SJSA1 (cell line): ENCODE data around the gene ARPC4. TPM values are rescaled to one million over a fixed set of nuclear protein-coding genes. Genes with fewer than 3 reads are reported as not detected.

ENCODE experiments used
- DNase-seq, 2 experiments: peaks; one replicate each; pipeline ENCODE4 v3.0.0-alpha.2; 2015 to 2020; ENCODE audit warnings: low spot score in 2 of 2, low read depth in 1 of 2
- H3K27ac ChIP-seq: fragments of 250-450 bp; sonication (Bioruptor Pico); 2 replicates; pipeline ENCODE4 v1.5.1; 2020; ENCODE audit warnings: mild to moderate bottlenecking, moderate library complexity
- H3K27me3 ChIP-seq: fragments of 250-450 bp; sonication (Bioruptor Pico); replicated peaks from 2 replicates; pipeline ENCODE4 v1.5.1; 2020; ENCODE audit warnings: mild to moderate bottlenecking, moderate library complexity
- H3K36me3 ChIP-seq: fragments of 250-450 bp; sonication (Bioruptor Pico); 2 replicates; pipeline ENCODE4 v1.5.1; 2020; ENCODE audit warnings: mild to moderate bottlenecking
- H3K4me1 ChIP-seq: fragments of 250-450 bp; sonication (Bioruptor Pico); replicated peaks from 2 replicates; pipeline ENCODE4 v1.6.1; 2021; ENCODE audit warnings: mild to moderate bottlenecking
- H3K4me3 ChIP-seq: fragments of 250-450 bp; sonication (Bioruptor Pico); 2 replicates; pipeline ENCODE4 v1.5.1; 2020; ENCODE audit warnings: mild to moderate bottlenecking
- H3K9me3 ChIP-seq: fragments of 250-450 bp; sonication (Bioruptor Pico); replicated peaks from 2 replicates; pipeline ENCODE4 v1.5.1; 2020; ENCODE audit warnings: mild to moderate bottlenecking
- total RNA-seq: library from RNA; depleted of rRNA; stranded (reverse); fragments of >200 nt; shearing (Covaris generic); gene quantifications from 2 replicates; pipeline ENCODE4 v1.2.3, GENCODE V29; 2014

Gene ARPC4
- total RNA-seq, 1 experiment from 2014 or later, result 270 TPM

DNA sequence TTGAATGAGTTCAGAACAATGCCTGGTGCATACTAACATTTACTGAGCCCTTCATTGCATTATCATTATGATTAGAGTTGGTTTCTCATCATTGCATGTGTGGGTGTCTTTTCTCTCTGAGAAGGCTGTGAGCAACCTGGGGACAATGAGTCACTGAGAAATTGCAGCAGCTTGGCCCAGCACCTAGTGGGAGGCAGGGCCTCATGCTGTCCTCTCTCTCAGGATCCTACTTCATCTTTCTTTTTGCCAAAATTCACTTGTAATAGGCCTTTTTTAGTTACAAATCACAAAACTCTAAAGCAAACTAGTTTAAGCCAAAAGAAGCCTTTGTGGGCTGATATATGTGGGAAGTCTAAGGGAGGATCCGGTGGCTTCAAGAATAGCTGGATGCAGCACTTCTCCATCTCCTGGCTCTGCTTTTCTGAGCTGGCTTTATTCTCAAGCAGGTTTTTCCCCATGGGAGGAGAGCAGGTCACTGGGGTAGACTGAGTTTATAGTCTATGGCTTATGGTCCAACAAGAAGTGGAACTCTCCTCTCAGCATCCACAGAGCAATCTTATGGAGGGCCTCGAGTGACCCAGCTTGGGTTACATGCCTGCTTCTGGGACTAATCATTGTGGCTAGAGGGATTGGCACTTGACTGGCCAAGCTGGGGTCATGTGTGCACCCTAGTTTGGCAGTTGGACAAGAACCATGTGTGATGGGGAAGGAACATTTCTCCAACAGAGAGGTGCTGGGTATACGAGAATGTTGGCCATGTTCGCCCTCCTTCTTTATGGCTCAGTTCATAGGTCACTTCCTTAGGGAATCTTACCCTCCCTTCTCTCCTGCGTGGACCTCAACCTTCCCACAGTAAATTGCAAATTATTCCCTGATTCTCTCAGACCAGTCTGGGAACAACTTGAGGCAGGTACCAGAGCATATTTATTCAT, 14.5 kb upstream of the ARPC4 start:
- Histone ChIP-seq H3K9me3 (no peaks in the 10 kb centered on the region), H3K36me3 (peaks cover 32% of the 10 kb centered on the region), H3K4me3 (no peak overlapping the region), H3K4me1 (peaks cover 16% of the 10 kb centered on the region), H3K27ac (no peak overlapping the region), H3K27me3 (no peaks in the 10 kb centered on the region)
- no peak for DNase-seq

GRCh38 chr3:9779075-9779593, 13.7 kb upstream of the ARPC4 start:
- H3K27ac ChIP-seq, result no peak overlapping the region
- peaks cover 37% of the 10 kb centered on the region for H3K36me3 ChIP-seq
- no peak for DNase-seq
- H3K9me3 ChIP-seq, result no peaks in the 10 kb centered on the region
- H3K4me3 ChIP-seq, result no peak overlapping the region
- H3K27me3 ChIP-seq, result no peaks in the 10 kb centered on the region
- peaks cover 16% of the 10 kb centered on the region for H3K4me1 ChIP-seq

GRCh38 chr3:9779721-9780457, 13.0 kb upstream of the ARPC4 start:
- H3K36me3 ChIP-seq, result peaks cover 39% of the 10 kb centered on the region
- H3K4me3 ChIP-seq, result no peak overlapping the region
- no peaks in the 10 kb centered on the region for H3K9me3 ChIP-seq
- peak in 1 of 2 experiments; percentile 28 for DNase-seq
- peaks cover 16% of the 10 kb centered on the region for H3K4me1 ChIP-seq
- no peak overlapping the region for H3K27ac ChIP-seq
- no peaks in the 10 kb centered on the region for H3K27me3 ChIP-seq

GRCh38 chr3:9780458-9780812, 12.4 kb upstream of the ARPC4 start:
- peaks cover 16% of the 10 kb centered on the region for H3K4me1 ChIP-seq
- H3K27me3 ChIP-seq, result no peaks in the 10 kb centered on the region
- H3K27ac ChIP-seq, result no peak overlapping the region
- H3K36me3 ChIP-seq, result peaks cover 45% of the 10 kb centered on the region
- H3K9me3 ChIP-seq, result no peaks in the 10 kb centered on the region
- H3K4me3 ChIP-seq, result no peak overlapping the region
- no peak for DNase-seq

DNA sequence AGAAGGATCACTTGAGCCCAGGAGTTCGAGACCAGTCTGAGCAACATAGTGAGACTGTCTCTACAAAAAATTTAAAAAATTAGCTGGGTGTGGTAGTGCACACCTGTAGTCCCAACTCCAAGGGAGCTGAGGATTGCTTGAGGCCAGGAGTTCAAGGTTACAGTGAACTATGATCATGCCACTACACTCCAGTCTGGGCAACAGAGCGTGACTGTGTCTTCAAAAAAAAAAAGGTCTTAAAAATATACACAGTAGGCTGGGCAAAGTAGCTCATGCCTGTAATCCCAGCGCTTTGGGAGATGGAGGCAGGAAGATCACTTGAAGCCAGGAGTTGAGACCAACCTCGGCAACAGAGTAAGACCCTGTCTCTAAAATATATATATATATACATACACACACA, 12.0 kb upstream of the ARPC4 start:
- H3K36me3 ChIP-seq, result peaks cover 48% of the 10 kb centered on the region

DNA sequence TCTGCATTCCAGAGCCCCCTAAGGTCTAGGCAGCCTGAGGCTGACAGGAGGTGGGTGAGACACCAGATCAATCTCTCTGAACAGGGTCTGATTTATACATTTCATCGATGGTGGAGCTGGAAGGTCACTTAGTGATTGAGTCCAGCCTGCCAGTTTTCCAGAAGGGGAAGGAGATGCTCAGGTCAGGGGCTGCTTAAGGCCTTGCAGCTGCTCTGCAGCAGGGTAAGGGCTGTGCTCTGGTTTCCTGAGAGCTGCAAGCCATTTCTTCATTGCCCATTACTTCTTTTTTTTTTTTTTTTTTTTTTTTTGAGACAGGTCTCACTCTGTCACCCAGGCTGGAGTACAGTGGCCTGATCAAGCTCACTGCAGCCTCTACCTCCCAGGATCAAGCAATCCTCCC, 11.3 kb upstream of the ARPC4 start:
- peaks cover 16% of the 10 kb centered on the region for H3K4me1 ChIP-seq
- peaks cover 55% of the 10 kb centered on the region for H3K36me3 ChIP-seq
- H3K9me3 ChIP-seq, result no peaks in the 10 kb centered on the region
- no peak for DNase-seq
- H3K27ac ChIP-seq, result no peak overlapping the region
- no peak overlapping the region for H3K4me3 ChIP-seq
- no peaks in the 10 kb centered on the region for H3K27me3 ChIP-seq

More for the DNA sequence above, 12.0 kb upstream of the ARPC4 start:
- Histone ChIP-seq H3K4me1 (peaks cover 16% of the 10 kb centered on the region), H3K27me3 (no peaks in the 10 kb centered on the region), H3K4me3 (no peak overlapping the region), H3K27ac (no peak overlapping the region), H3K9me3 (no peaks in the 10 kb centered on the region)
- DNase-seq, result no peak

DNA sequence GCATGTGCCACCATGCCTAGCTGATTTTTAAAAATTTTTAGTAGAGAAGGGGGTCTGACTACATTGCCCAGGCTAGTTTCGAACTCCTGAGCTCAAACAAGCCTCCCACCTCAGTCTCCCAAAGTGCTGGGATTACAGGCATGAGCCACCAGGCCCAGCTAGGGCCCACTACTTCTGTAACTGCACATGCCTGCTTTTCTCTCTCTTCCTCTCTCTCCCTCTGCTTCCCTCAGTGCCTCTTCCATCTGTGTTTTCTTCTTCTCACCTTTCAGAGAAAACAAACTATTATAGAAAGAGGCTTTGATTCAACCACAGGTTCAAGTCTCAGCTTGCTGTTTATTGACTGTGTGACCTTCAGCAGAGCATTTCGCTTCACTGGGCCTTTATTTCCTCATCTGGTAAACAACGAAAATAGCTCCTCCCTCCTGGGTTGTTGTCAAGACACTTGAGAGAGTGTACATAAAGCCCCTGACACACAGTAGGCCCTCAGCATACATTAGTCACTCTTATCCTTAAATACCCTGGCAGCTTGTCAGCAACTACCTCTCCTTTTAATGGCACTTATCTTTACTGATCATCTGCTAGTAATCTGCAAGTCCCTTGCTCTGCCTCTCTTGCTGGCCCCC, 10.8 kb upstream of the ARPC4 start:
- H3K4me3 ChIP-seq, result no peak overlapping the region
- peaks cover 60% of the 10 kb centered on the region for H3K36me3 ChIP-seq
- DNase-seq, result no peak
- peaks cover 16% of the 10 kb centered on the region for H3K4me1 ChIP-seq
- no peaks in the 10 kb centered on the region for H3K9me3 ChIP-seq
- H3K27ac ChIP-seq, result no peak overlapping the region
- H3K27me3 ChIP-seq, result no peaks in the 10 kb centered on the region

GRCh38 chr3:9782770-9783169, 10.1 kb upstream of the ARPC4 start:
- Histone ChIP-seq H3K4me1 (peaks cover 16% of the 10 kb centered on the region), H3K36me3 (peaks cover 67% of the 10 kb centered on the region), H3K9me3 (no peaks in the 10 kb centered on the region), H3K4me3 (no peak overlapping the region), H3K27me3 (no peaks in the 10 kb centered on the region), H3K27ac (no peak overlapping the region)
- DNase-seq, result no peak

DNA sequence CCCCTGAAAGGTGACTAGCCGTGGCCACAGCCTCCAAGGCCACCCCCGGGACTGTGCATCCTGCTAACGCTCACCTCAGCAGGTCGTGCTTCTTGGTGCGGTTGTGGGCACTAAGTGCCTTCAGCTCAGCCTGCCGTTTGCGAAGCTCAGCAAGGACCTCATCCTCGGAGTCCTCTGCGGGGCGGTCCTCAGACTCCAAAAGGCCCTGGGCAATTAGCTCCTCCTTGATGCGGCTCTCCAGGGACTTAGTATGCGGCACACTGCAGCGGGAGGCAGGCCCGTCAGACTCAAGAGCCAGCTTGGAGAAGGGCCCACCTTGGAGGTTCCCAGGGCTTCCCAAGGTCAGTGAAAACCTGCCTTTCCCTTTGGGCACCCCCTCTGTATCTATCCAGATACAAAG, 8.9 kb upstream of the ARPC4 start:
- H3K9me3 ChIP-seq, result no peaks in the 10 kb centered on the region
- no peak for DNase-seq
- no peak overlapping the region for H3K27ac ChIP-seq
- H3K4me3 ChIP-seq, result no peak overlapping the region
- peaks cover 69% of the 10 kb centered on the region for H3K36me3 ChIP-seq
- peaks cover 15% of the 10 kb centered on the region for H3K4me1 ChIP-seq
- no peaks in the 10 kb centered on the region for H3K27me3 ChIP-seq

- DNase-seq, result no peak
- Histone ChIP-seq H3K9me3 (no peaks in the 10 kb centered on the region), H3K4me1 (peaks cover 7% of the 10 kb centered on the region), H3K36me3 (peaks cover 71% of the 10 kb centered on the region), H3K27me3 (no peaks in the 10 kb centered on the region), H3K4me3 (no peak overlapping the region), H3K27ac (no peak overlapping the region)
Measured at GRCh38 chr3:9784965-9785364, 7.9 kb upstream of the ARPC4 start.

DNA sequence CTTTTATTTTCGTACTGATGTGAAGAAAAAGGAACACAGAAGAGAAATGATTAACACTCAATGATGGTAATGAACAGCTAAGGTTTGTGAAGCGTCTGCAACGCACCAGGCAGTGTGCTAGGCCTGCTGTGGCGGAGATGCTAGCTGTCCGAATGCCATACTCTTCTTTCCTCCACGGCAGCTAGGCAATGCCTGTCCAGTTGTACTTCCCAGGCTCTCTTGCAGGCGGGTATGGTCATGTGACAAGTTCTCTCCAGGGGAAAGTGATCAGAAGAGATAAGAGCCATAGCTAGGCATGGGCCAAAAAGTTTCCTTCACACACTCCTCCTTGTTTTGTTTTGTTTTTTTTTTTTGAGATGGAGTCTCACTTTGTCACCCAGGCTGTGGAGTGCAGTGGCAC, 7.3 kb upstream of the ARPC4 start:
- DNase-seq, result no peak
- H3K27ac ChIP-seq, result no peak overlapping the region
- peaks cover 72% of the 10 kb centered on the region for H3K36me3 ChIP-seq
- H3K4me1 ChIP-seq, result peaks cover 1% of the 10 kb centered on the region
- no peak overlapping the region for H3K4me3 ChIP-seq
- no peaks in the 10 kb centered on the region for H3K27me3 ChIP-seq
- H3K9me3 ChIP-seq, result no peaks in the 10 kb centered on the region

- Histone ChIP-seq H3K36me3 (peaks cover 76% of the 10 kb centered on the region), H3K27ac (no peak overlapping the region), H3K27me3 (no peaks in the 10 kb centered on the region), H3K4me3 (no peak overlapping the region), H3K4me1 (peaks cover 3% of the 10 kb centered on the region; the same call in 1 of the 2 replicates), H3K9me3 (no peaks in the 10 kb centered on the region)
- DNase-seq, result no peak
Measured at GRCh38 chr3:9786209-9786739, 6.6 kb upstream of the ARPC4 start.

DNA sequence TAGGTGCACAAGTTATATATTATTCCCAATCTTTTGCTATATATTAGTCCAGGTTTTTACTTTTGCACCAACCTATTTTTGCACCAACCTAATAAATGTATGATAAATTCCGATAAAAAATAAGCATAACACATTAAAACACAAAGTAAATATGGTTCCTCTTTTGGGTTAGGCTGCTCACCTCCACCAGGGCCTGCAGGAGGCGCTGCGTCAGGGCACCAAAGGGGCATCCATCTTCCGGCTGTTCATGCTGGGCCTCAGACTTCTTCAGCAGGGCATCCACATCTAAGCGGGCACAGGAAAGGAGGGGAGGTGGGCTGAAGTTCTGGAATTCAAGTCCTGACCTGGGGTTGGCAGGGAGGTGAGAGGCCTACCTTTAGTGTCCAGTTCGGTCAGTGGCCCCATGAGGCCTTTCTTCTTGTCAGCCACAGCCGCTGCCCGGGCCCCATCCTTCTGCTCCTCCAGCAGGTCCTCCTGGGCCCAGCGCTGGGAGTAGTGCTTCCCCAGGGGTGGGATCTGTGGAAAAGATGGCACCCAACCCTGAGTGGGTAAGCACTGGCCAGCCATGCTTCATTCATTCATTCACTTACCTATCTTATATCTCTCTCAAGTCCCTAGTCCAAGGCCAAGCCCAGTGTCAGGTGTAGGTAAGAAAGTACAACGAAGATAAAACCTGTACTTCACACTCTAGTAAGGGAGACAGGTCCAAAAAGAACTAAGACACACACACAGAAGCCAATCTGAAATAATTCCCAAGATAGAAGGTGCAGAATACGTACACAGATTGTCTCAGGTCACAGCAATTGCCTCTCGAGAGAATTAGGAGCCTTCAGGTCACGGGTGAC, 5.8 kb upstream of the ARPC4 start:
- Histone ChIP-seq H3K4me3 (no peak overlapping the region), H3K4me1 (peaks cover 11% of the 10 kb centered on the region), H3K27ac (no peak overlapping the region), H3K27me3 (no peaks in the 10 kb centered on the region), H3K36me3 (peaks cover 74% of the 10 kb centered on the region), H3K9me3 (no peaks in the 10 kb centered on the region)
- DNase-seq, result no peak
